Activated naive CD8-positive, alpha-beta T cell treated with anti-CD3 and anti-CD28 coated beads, Interleukin-2, amount 10 ng/mL, durations not matched to agents 7 days and 5 days (primary cell): ENCODE results near the gene MAFG. TPM values are rescaled to one million over a fixed set of nuclear protein-coding genes. Genes with fewer than 3 reads are reported as not detected.

Experiments used
- ATAC-seq: fragments of 150-1000 bp; cut with Tn5 transposase; one replicate; pipeline ENCODE4 v1.10.0; 2021; ENCODE audit warnings: low read depth, moderate library complexity
- POLR2A ChIA-PET: fragments of 350-600 bp; sonication (Branson Sonifier 250); formaldehyde crosslinking; loops from one replicate; lab custom pipeline; 2021; ENCODE audit warnings: antibody characterized with exemption; lab: Charles Lee
- DNase-seq: peaks from one replicate; pipeline ENCODE4 v3.0.0; 2021
- H3K27ac Mint-ChIP-seq: one replicate; pipeline ENCODE4 v1.8.0; 2022; ENCODE audit warnings: mild to moderate bottlenecking, mixed read lengths
- H3K27me3 Mint-ChIP-seq: one replicate; pipeline ENCODE4 v1.8.0; 2022; ENCODE audit warnings: mild to moderate bottlenecking, moderate library complexity, mixed read lengths
- H3K36me3 Mint-ChIP-seq: one replicate; pipeline ENCODE4 v1.8.0; 2021; ENCODE audit warnings: mild to moderate bottlenecking, mixed read lengths
- H3K4me1 Mint-ChIP-seq: one replicate; pipeline ENCODE4 v1.8.0; 2021; ENCODE audit warnings: mixed read lengths
- H3K4me3 Mint-ChIP-seq: one replicate; pipeline ENCODE4 v1.8.0; 2022; ENCODE audit warnings: mild to moderate bottlenecking, moderate library complexity, mixed read lengths
- H3K9me3 Mint-ChIP-seq: one replicate; pipeline ENCODE4 v1.8.0; 2021; ENCODE audit warnings: mixed read lengths
- total RNA-seq, 2 experiments: library from RNA; stranded (reverse); gene quantifications; one replicate each; pipeline ENCODE4 v1.2.3, GENCODE V29; 2021

Gene MAFG
- 10 to 100 TPM; 18.3 to 20.4 TPM for total RNA-seq

DNA sequence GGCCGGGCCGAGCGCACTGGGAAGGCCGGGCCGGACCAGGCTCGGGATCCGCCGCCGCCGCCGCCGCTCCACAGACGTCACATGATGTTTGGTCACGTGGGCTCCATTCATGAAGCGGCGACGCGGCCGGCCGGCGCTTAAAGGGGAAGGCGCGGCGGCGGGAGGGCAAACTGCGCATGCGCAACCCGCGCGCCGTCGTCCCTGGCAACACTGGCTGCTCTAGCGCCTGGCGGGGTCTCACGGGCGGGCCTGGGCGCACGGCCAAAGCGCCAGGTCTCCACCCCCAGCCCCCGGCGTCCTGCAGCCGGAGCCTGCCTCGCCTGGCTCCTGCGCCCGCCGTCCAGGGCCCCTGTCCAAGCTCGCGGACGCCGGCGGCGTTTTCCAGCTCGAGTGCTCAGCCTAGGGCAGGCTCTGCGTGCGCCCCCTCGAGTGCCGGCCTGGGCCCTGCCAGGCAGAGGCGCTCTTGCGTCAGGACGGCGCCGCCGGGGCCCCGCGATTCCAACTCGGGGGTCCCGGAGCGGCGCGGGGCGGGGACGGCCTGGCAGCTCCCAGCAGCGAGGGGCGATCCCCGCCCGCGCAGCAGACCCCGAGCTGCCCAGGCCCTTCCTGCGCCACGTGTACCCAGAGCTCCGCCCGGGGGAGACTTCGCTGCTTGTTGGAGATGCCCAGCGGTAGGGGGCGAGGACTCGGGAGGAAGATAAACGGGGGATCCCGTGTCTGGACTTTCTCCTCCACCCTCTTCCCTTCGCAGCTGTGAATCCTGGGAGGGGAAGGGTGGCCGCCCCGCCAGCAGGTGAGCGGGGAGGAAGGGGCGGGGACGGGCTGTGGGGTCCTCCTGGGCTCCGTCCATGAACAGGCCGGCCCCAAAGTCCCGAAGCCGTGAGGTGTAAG is at the start of gene MAFG:
TSS of gene MAFG (minus strand) at position 83 of the 891 bp plus-strand sequence. CDS start 4,550 bp downstream, outside the sequence.
- POLR2A ChIA-PET: interaction anchor here (0.5 to 3.7 kb wide), 13 partner anchors 10 to 244 kb away, joined by 3 to 20 read pairs (median 4); partner anchors contain the start of genes ALYREF, ANAPC11, ARHGDIA and ARL16
- H3K4me3 Mint-ChIP-seq: peak within 1 kb of the TSS; percentile 91
- H3K9me3 Mint-ChIP-seq: no peaks in the 10 kb centered on the region
- H3K36me3 Mint-ChIP-seq: no peaks in the 10 kb centered on the region
- DNase-seq (peak; percentile 97), ATAC-seq (peak; percentile 72)
- no peaks in the 10 kb centered on the region for H3K27me3 Mint-ChIP-seq
- peak within 1 kb of the TSS; percentile 88 for H3K27ac Mint-ChIP-seq
- peaks cover 16% of the 10 kb centered on the region for H3K4me1 Mint-ChIP-seq

DNA sequence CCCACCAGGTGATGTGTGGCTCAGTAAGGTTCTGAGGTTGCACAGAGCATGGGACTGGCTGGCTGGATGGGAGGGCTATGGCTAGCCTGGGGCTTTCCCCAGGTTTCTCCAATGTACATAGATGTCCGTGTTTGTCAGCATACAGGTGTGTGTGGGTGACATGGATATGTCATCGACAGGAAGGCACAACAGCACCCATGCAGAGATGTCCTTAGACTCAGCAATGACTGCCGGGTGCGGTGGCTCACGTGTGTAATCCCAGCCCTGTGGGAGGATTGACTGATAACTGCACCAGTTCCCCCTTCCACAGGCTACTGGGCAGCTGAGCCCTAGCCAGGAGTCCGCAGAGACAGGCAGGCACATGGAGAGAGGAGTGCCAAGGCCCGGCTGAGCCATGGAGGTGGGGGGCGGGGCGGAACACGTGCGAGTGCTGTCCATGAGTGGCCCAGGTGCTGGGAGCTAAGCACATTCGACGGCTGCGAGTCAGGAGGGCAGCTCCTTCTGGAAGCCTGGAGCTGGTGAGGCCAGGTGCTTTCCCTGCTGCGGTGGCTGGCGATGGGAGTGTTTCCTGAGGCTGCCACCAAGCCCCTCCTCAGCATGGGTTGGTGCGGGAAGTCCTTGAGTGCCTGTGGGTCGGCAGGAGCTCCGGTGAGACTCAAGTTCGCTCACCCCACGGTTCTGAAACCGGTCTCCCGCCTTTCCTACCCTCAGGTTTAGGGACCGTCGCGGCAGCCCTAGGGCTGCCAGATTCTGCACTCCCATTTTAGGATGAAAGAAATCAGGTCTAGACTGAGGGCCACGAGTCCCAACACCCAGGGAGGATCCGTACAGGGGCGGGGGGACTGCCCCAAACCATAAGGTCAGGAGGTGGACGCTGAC is 49.0 kb upstream of the MAFG start:
- peaks cover 28% of the 10 kb centered on the region for H3K4me1 Mint-ChIP-seq
- peak overlapping the region; percentile 97 for H3K4me3 Mint-ChIP-seq
- H3K9me3 Mint-ChIP-seq: no peaks in the 10 kb centered on the region
- POLR2A ChIA-PET: interaction anchor here (1.2 to 3.0 kb wide), 2 partner anchors 9 to 46 kb away, joined by 7 to 31 read pairs; partner anchors contain the start of genes CENPX and LRRC45
- peak overlapping the region; percentile 99 for H3K27ac Mint-ChIP-seq
- peak; percentile 52 for DNase-seq
- peak; percentile 22 for ATAC-seq
- H3K36me3 Mint-ChIP-seq: peaks cover 11% of the 10 kb centered on the region
- peaks cover 13% of the 10 kb centered on the region for H3K27me3 Mint-ChIP-seq

DNA sequence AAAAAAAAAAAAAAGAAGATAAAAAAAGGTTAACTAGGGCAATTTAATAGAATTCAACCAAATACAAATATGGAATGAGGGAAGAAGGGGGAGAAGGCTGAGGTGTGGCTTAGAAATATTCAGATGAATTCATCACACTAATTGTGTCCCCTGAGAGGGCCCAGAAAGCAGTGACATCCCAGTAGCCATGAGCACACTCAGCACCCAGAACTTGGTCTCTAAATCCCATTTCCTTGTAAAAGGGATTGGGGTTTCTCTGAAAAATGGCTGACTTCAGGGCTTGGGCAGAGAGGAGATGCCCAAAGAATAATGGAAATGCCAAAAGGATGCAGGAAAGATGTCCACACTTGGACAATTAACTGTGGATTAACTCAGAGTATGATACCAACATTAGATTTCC is 45.9 kb upstream of the MAFG start:
- H3K4me3 Mint-ChIP-seq: no peak overlapping the region
- peaks cover 9% of the 10 kb centered on the region for H3K27me3 Mint-ChIP-seq
- peaks cover 12% of the 10 kb centered on the region for H3K4me1 Mint-ChIP-seq
- H3K36me3 Mint-ChIP-seq: peaks cover 3% of the 10 kb centered on the region
- no peak overlapping the region for H3K27ac Mint-ChIP-seq
- no peak for DNase-seq
- POLR2A ChIA-PET: no interaction called here
- no peak for ATAC-seq
- no peaks in the 10 kb centered on the region for H3K9me3 Mint-ChIP-seq

DNA sequence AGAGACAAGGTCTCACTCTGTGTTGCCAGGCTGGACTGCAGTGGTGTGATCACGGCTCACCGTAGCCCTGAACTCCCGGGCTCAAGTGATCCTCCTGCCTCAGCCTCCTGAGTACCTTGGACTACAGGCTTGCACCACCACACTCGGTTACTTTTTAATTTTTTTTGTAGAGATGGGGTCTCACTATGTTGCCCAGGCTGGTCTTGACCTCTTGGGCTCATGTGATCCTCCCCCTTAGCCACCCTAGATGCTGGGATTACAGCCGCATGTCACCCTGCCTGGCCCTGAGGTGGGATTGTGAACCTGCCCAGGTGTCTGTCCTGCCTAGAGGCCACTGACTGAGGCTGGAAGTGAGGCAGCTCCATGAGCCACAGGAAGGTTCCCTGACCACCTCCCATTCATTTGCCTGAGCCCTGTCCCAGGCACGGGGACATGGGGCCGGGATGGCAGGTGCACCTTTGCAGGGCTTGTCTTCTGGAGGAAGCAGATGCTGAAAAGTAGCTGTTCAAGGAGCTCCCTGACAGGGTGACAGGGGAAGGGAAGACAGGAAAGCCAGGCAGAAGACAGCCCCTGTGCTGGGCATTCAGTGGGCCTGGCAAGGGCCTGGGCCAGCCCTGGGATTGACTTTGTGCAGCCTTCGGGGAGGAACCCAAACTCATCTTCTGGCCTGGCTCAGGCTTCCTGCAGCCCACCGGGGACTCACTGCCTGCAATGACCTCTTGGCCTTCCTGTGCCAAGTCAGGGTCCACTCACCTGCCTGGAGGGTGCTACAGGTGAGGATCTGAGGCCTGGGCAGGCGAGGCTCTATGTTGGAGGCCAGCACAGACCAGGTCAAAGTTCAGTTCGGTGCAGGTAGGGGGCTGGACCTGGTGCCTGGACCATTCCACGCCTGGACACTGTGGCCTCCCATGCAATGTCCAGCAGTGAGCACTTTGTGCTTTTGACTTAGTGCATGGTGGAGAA is 41.6 kb upstream of the MAFG start:
- H3K4me3 Mint-ChIP-seq: no peak overlapping the region
- peaks cover 1% of the 10 kb centered on the region for H3K36me3 Mint-ChIP-seq
- H3K27me3 Mint-ChIP-seq: peaks cover 11% of the 10 kb centered on the region
- no peak overlapping the region for H3K27ac Mint-ChIP-seq
- DNase-seq (no peak), ATAC-seq (no peak)
- H3K4me1 Mint-ChIP-seq: peaks cover 10% of the 10 kb centered on the region
- POLR2A ChIA-PET: interaction anchor here (3.6 to 4.2 kb wide), 2 partner anchors 8 to 53 kb away, joined by 25 to 31 read pairs; partner anchors contain the start of genes ASPSCR1, CENPX and LRRC45
- H3K9me3 Mint-ChIP-seq: no peaks in the 10 kb centered on the region

GRCh38 chr17:81968396-81968745 is 40.8 kb upstream of the MAFG start:
- peaks cover 10% of the 10 kb centered on the region for H3K4me1 Mint-ChIP-seq
- peak overlapping the region; percentile 83 for H3K27ac Mint-ChIP-seq
- POLR2A ChIA-PET: interaction anchor here (0.9 to 4.2 kb wide), 5 partner anchors 8 to 54 kb away, joined by 3 to 31 read pairs (median 6); partner anchors contain the start of genes ASPSCR1, CENPX and LRRC45
- peak overlapping the region; percentile 70 for H3K4me3 Mint-ChIP-seq
- H3K36me3 Mint-ChIP-seq: peaks cover 1% of the 10 kb centered on the region
- ATAC-seq (no peak), DNase-seq (no peak)
- no peaks in the 10 kb centered on the region for H3K9me3 Mint-ChIP-seq
- peaks cover 18% of the 10 kb centered on the region for H3K27me3 Mint-ChIP-seq

GRCh38 chr17:81967533-81968395 is 40.2 kb upstream of the MAFG start:
- Mint-ChIP-seq H3K4me3 (peak overlapping the region; percentile 70), H3K4me1 (peaks cover 10% of the 10 kb centered on the region), H3K9me3 (no peaks in the 10 kb centered on the region), H3K27me3 (peaks cover 24% of the 10 kb centered on the region), H3K36me3 (no peaks in the 10 kb centered on the region), H3K27ac (peak overlapping the region; percentile 83)
- ATAC-seq: peak; percentile 95
- peak; percentile 88 for DNase-seq
- POLR2A ChIA-PET: interaction anchor here (0.8 to 4.2 kb wide), 8 partner anchors 8 to 70 kb away, joined by 3 to 31 read pairs (median 6); partner anchors contain the start of genes ASPSCR1, CENPX, DCXR and LRRC45

GRCh38 chr17:81967244-81967532 is 39.7 kb upstream of the MAFG start:
- ATAC-seq (no peak), DNase-seq (no peak)
- Mint-ChIP-seq H3K27ac (peak overlapping the region; percentile 48), H3K27me3 (peaks cover 26% of the 10 kb centered on the region), H3K9me3 (no peaks in the 10 kb centered on the region), H3K4me1 (peaks cover 10% of the 10 kb centered on the region), H3K4me3 (peak overlapping the region; percentile 37), H3K36me3 (no peaks in the 10 kb centered on the region)
- POLR2A ChIA-PET: interaction anchor here (0.8 to 4.2 kb wide), 7 partner anchors 8 to 71 kb away, joined by 3 to 31 read pairs (median 6); partner anchors contain the start of genes ASPSCR1, CENPX, DCXR and LRRC45

DNA sequence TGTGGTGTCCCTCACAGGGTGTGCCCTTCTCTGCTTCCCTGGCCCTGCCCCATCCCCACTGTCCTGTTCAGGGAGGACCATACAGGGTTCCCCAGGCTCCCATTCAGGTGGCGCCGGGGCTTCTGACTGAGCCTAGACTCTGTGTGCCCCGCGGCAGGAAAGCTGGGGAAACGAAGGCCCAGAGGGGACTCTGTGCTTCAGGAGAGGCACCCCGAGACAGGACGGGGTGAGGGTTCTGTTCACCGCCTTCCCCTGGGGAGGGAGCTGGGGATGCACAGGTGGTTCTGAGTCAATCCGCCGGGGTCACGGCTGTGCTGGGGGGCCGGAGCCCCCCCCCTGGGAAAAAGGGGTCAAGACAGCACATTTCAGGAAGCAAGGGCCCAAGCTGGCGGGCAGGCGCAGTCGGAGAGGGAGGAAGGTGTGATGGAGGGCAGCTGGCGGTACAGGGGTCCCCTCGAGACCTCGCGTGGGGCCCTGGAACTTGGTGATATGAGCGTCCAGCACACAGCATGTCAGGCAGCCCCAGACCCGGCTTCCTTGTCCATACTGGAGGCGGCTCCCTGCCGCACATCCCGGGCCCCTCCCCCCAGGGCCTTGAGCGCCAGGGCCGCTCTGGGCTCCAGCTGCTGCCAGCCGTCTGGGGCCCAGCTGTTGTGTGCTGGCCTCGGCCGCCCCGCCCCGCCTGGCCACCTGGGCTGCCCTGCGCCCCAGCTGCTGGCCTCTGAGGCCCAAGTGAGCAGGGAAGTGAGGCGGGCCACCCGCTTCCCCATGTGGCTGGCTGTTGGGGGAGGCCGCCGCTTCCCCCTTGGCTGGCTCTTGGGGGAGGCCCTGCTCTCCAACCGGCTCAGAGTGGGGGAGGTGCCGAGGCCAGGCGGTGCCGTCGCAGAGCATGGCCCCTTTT is 39.1 kb upstream of the MAFG start:
- no peak for DNase-seq
- H3K36me3 Mint-ChIP-seq: no peaks in the 10 kb centered on the region
- H3K27me3 Mint-ChIP-seq: peaks cover 26% of the 10 kb centered on the region
- H3K4me3 Mint-ChIP-seq: no peak overlapping the region
- no peaks in the 10 kb centered on the region for H3K9me3 Mint-ChIP-seq
- peak overlapping the region; percentile 48 for H3K27ac Mint-ChIP-seq
- POLR2A ChIA-PET: interaction anchor here (0.8 to 4.2 kb wide), 6 partner anchors 7 to 71 kb away, joined by 3 to 31 read pairs (median 6); partner anchors contain the start of genes ASPSCR1, CENPX, DCXR and LRRC45
- peaks cover 10% of the 10 kb centered on the region for H3K4me1 Mint-ChIP-seq
- no peak for ATAC-seq

GRCh38 chr17:81964081-81964849 is 36.7 kb upstream of the MAFG start:
- no peak overlapping the region for H3K27ac Mint-ChIP-seq
- no peaks in the 10 kb centered on the region for H3K36me3 Mint-ChIP-seq
- POLR2A ChIA-PET: interaction anchor here (0.7 kb wide), 2 partner anchors 266 to 425 kb away, joined by 3 read pairs; no protein-coding TSS in a partner anchor
- DNase-seq (no peak), ATAC-seq (no peak)
- H3K9me3 Mint-ChIP-seq: no peaks in the 10 kb centered on the region
- H3K4me3 Mint-ChIP-seq: no peak overlapping the region
- H3K4me1 Mint-ChIP-seq: peaks cover 7% of the 10 kb centered on the region
- H3K27me3 Mint-ChIP-seq: peaks cover 26% of the 10 kb centered on the region
